Natural killer cell (primary cell): ENCODE data around the gene PLEKHO2. TPM values are rescaled to one million over a fixed set of nuclear protein-coding genes. Genes with fewer than 3 reads are reported as not detected.

ENCODE experiments used
- ATAC-seq, 3 donors: fragments of 150-1000 bp in 2 of 3; fragments of 200-7000 bp in 1 of 3; cut with Tn5 transposase; 1 replicate in 1 of 3; 2 replicates in 2 of 3; pipeline ENCODE4 v1.10.0; 2021; ENCODE audit warnings: mild to moderate bottlenecking in 2 of 3, moderate library complexity in 2 of 3
- DNase-seq, 2 donors: peaks; one replicate each; pipeline versions ENCODE4 v3.0.0 to v3.0.0-alpha.2; 2013 to 2021; ENCODE audit warnings: mixed read lengths in 1 of 2
- H3K27ac ChIP-seq: one replicate; pipeline ENCODE4 v1.5.1; 2013; ENCODE audit warnings: mild to moderate bottlenecking, low read length
- H3K27me3 ChIP-seq: one replicate; pipeline ENCODE4 v1.6.1; 2013; ENCODE audit warnings: low read length; ENCODE audit not compliant: control insufficient read depth, insufficient read depth
- H3K36me3 ChIP-seq: one replicate; pipeline ENCODE4 v1.6.1; 2013; ENCODE audit warnings: low read length; ENCODE audit not compliant: control insufficient read depth, insufficient read depth
- H3K4me1 ChIP-seq: one replicate; pipeline ENCODE4 v1.6.1; 2013; ENCODE audit warnings: low read length; ENCODE audit not compliant: control insufficient read depth, insufficient read depth
- H3K4me3 ChIP-seq: one replicate; pipeline ENCODE4 v1.5.1; 2013; ENCODE audit warnings: low read length
- H3K9me3 ChIP-seq: one replicate; pipeline ENCODE4 v1.6.1; 2013; ENCODE audit warnings: low read length; ENCODE audit not compliant: control insufficient read depth, insufficient read depth
- H3K27ac Mint-ChIP-seq, 2 donors: one replicate each; pipeline ENCODE4 v1.8.0; 2022; ENCODE audit warnings: mild to moderate bottlenecking in 2 of 2, mixed read lengths in 2 of 2, moderate library complexity in 1 of 2
- H3K27me3 Mint-ChIP-seq, 2 donors: one replicate each; pipeline ENCODE4 v1.8.0; 2022; ENCODE audit warnings: low read depth in 2 of 2, mixed read lengths in 2 of 2
- H3K36me3 Mint-ChIP-seq: one replicate; pipeline ENCODE4 v1.8.0; 2022; ENCODE audit warnings: mixed read lengths
- H3K4me1 Mint-ChIP-seq, 2 donors: one replicate each; pipeline ENCODE4 v1.8.0; 2022; ENCODE audit warnings: mixed read lengths in 2 of 2
- H3K4me3 Mint-ChIP-seq: one replicate; pipeline ENCODE4 v1.8.0; 2022; ENCODE audit warnings: mild to moderate bottlenecking, moderate library complexity, mixed read lengths
- H3K9me3 Mint-ChIP-seq, 2 donors: one replicate each; pipeline ENCODE4 v1.8.0; 2022; ENCODE audit warnings: mixed read lengths in 2 of 2
- WGBS: methylation state at CpG from one replicate; pipeline ENCODE4 v1.1.7; 2013; ENCODE audit warnings: missing lambda C conversion rate; ENCODE audit not compliant: insufficient coverage; 5-methylcytosine and 5-hydroxymethylcytosine counted together
- intact Hi-C: fragments of 100-400 bp; cut with micrococcal nuclease; formaldehyde crosslinking; loops from one replicate; pipeline ENCODE4 v1.14.2; 2022
- total RNA-seq, 4 donors: library from RNA; stranded (reverse); fragments of 120-200 nt in 1 of 4; gene quantifications; one replicate each; pipeline versions ENCODE4 v1.2.3 to v1.2.4, GENCODE V29; 2013 to 2022
- TF ChIP-seq, protein P1 (sequence below): fragments of 200-600 bp; IDR thresholded peaks from one replicate; pipeline ENCODE4 v1.8.0; 2022; ENCODE audit warnings: antibody characterized with exemption

The PLEKHO2 gene
- total RNA-seq, 3 donors from 2014 or later (not counting 1 experiment from before 2014, with no cell fraction given) = 35.3 to 53.4 (median 49.8) TPM

GRCh38 chr15:64896371-64897069, 54.8 kb downstream of the PLEKHO2 start:
- H3K9me3 Mint-ChIP-seq = no peaks in the 10 kb centered on the region
- no peak overlapping the region for H3K4me3 ChIP-seq

DNA sequence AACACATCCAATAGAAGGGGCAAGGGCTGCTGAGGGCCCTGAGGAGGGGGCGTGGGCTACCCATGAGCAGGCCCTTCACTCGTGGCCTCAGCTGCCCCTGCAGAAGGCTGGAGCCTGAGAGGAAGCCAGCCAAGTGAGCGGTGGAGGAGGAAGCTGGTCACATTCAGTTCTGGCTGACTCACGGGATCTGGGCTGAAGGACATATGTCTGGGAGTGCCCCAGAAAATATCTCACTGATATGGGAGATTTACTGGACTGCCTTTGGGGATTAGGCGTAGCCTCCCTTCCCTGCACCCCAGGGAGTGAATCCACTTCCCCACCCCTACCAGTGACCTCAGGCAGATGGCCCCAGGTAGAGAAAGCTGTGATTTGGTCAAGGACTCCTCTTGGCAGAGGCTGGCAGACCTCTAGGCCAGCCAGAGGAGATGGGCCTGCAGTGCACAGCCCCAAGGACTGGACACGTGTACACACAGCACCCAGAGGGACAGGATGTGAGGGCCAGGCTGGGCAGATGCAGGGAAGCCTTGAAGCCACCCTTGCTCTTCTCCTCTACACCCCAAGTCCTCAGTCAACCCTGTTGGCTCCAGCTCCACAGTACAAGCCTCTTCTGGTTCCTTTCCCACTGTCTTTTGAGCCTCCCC, 55.8 kb downstream of the PLEKHO2 start:
- Mint-ChIP-seq H3K4me1 (peaks cover 63 to 69% of the 10 kb centered on the region in 2 donors), H3K4me3 (no peak overlapping the region), H3K27me3 (no peaks in the 10 kb centered on the region), H3K36me3 (no peaks in the 10 kb centered on the region), H3K27ac (peak overlapping the region; percentile 98 to 99), H3K9me3 (no peaks in the 10 kb centered on the region)
- Histone ChIP-seq H3K36me3 (no peaks in the 10 kb centered on the region), H3K4me3 (no peak overlapping the region), H3K27me3 (no peaks in the 10 kb centered on the region), H3K4me1 (peaks cover 65% of the 10 kb centered on the region), H3K27ac (no peak overlapping the region), H3K9me3 (no peaks in the 10 kb centered on the region)
- DNase-seq (no peak), ATAC-seq (no peak)
- TF ChIP-seq, protein P1, sequence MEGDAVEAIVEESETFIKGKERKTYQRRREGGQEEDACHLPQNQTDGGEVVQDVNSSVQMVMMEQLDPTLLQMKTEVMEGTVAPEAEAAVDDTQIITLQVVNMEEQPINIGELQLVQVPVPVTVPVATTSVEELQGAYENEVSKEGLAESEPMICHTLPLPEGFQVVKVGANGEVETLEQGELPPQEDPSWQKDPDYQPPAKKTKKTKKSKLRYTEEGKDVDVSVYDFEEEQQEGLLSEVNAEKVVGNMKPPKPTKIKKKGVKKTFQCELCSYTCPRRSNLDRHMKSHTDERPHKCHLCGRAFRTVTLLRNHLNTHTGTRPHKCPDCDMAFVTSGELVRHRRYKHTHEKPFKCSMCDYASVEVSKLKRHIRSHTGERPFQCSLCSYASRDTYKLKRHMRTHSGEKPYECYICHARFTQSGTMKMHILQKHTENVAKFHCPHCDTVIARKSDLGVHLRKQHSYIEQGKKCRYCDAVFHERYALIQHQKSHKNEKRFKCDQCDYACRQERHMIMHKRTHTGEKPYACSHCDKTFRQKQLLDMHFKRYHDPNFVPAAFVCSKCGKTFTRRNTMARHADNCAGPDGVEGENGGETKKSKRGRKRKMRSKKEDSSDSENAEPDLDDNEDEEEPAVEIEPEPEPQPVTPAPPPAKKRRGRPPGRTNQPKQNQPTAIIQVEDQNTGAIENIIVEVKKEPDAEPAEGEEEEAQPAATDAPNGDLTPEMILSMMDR = no peak
- 73% methylated on average over 5 of the region's 6 CpGs for WGBS
- intact Hi-C loops = no loop called here

More at GRCh38 chr15:64896371-64897069, 54.8 kb downstream of the PLEKHO2 start:
- Mint-ChIP-seq H3K27ac (peak overlapping the region; percentile 98 to 99), H3K27me3 (no peaks in the 10 kb centered on the region), H3K4me3 (peak overlapping the region; percentile 47), H3K36me3 (no peaks in the 10 kb centered on the region), H3K4me1 (peaks cover 63 to 70% of the 10 kb centered on the region in 2 donors)
- TF ChIP-seq, protein P1 = no peak
- intact Hi-C loops = no loop called here
- no peak for ATAC-seq
- no peak for DNase-seq
- Histone ChIP-seq H3K4me1 (peaks cover 65% of the 10 kb centered on the region), H3K27ac (peak overlapping the region; percentile 90), H3K27me3 (no peaks in the 10 kb centered on the region), H3K9me3 (no peaks in the 10 kb centered on the region), H3K36me3 (no peaks in the 10 kb centered on the region)
- 89% methylated on average over 6 of the region's 6 CpGs for WGBS

DNA sequence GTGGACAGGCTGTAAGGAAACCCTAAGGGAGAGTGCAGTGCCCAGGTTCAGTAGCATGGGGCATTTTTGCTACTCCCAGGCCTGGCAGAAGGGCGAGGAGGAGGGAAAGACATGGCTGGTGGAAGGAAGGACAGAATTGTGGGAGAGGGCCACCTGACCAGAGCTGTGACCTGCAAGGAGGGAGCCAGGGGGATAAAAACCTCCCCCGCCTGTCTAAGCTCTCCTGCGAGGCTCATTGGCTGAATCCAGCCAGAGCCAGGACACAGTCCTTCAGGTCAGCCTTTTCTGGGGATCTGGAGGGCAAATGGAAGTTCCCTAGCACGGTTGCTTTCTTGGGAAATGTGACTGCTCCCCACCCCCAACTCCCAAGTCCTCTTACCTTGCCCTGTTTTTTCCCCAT, 56.7 kb downstream of the PLEKHO2 start:
- Histone ChIP-seq H3K4me1 (peaks cover 60% of the 10 kb centered on the region), H3K27ac (no peak overlapping the region), H3K4me3 (no peak overlapping the region), H3K27me3 (no peaks in the 10 kb centered on the region), H3K9me3 (no peaks in the 10 kb centered on the region), H3K36me3 (no peaks in the 10 kb centered on the region)
- DNase-seq = no peak
- peak overlapping the region; percentile 98 to 99 for H3K27ac Mint-ChIP-seq
- TF ChIP-seq, protein P1 = no peak
- no peak for ATAC-seq
- H3K9me3 Mint-ChIP-seq = no peaks in the 10 kb centered on the region
- 100% methylated on average over 4 of the region's 4 CpGs for WGBS
- H3K4me1 Mint-ChIP-seq = peaks cover 62 to 69% of the 10 kb centered on the region in 2 donors
- no peaks in the 10 kb centered on the region for H3K36me3 Mint-ChIP-seq
- no peaks in the 10 kb centered on the region for H3K27me3 Mint-ChIP-seq
- intact Hi-C loops = no loop called here
- H3K4me3 Mint-ChIP-seq = no peak overlapping the region
